HL-60 (cell line): Measurements from ENCODE around the gene C9orf72.

Experiments
- DNase-seq, 2 experiments: peaks; one replicate each; pipeline ENCODE4 v3.0.0-alpha.2; 2010 to 2020; ENCODE audit warnings: low read depth in 1 of 2, low spot score in 1 of 2
- H3K27ac ChIP-seq: fragments of 250-450 bp; sonication (Bioruptor Pico); replicated peaks from 2 replicates; pipeline ENCODE4 v1.5.1; 2020; ENCODE audit warnings: mild to moderate bottlenecking, moderate library complexity
- H3K27me3 ChIP-seq: fragments of 250-450 bp; sonication (Bioruptor Pico); 2 replicates; pipeline ENCODE4 v1.5.1; 2021; ENCODE audit warnings: mild to moderate bottlenecking, moderate library complexity; ENCODE audit not compliant: insufficient read depth, poor library complexity, severe bottlenecking
- H3K4me3 ChIP-seq: replicated peaks from 2 replicates; pipeline ENCODE4 v1.5.1; 2011; ENCODE audit warnings: mild to moderate bottlenecking, control low read depth, low read length; ENCODE audit not compliant: insufficient read depth
- CTCF ChIP-seq: IDR thresholded peaks from one replicate; pipeline ENCODE4 v1.5.1; 2011; ENCODE audit warnings: low read length, control low read depth, inconsistent platforms; ENCODE audit not compliant: insufficient read depth
- GABPA ChIP-seq: IDR thresholded peaks from 2 replicates; pipeline ENCODE4 v1.6.1; 2012; ENCODE audit warnings: low read depth
- POLR2AphosphoS5 ChIP-seq: IDR thresholded peaks from 2 replicates; pipeline ENCODE4 v1.6.1; 2012; ENCODE audit warnings: low read depth
- SPI1 ChIP-seq: IDR thresholded peaks from 2 replicates; pipeline ENCODE4 v1.6.1; 2012; ENCODE audit warnings: low read depth, mild to moderate bottlenecking, borderline replicate concordance
- TF ChIP-seq, protein P1 (sequence below): IDR thresholded peaks from 2 replicates; pipeline ENCODE4 v1.6.1; 2012; ENCODE audit warnings: low read depth; ENCODE audit not compliant: insufficient replicate concordance

The C9orf72 gene

GRCh38 chr9:27563738-27564430, 9.4 kb downstream of the C9orf72 start:
- no peak overlapping the region for H3K4me3 ChIP-seq
- H3K27ac ChIP-seq, result no peak overlapping the region
- TF ChIP-seq GABPA (no peak), CTCF (no peak), POLR2AphosphoS5 (no peak), SPI1 (no peak)
- TF ChIP-seq, protein P1, sequence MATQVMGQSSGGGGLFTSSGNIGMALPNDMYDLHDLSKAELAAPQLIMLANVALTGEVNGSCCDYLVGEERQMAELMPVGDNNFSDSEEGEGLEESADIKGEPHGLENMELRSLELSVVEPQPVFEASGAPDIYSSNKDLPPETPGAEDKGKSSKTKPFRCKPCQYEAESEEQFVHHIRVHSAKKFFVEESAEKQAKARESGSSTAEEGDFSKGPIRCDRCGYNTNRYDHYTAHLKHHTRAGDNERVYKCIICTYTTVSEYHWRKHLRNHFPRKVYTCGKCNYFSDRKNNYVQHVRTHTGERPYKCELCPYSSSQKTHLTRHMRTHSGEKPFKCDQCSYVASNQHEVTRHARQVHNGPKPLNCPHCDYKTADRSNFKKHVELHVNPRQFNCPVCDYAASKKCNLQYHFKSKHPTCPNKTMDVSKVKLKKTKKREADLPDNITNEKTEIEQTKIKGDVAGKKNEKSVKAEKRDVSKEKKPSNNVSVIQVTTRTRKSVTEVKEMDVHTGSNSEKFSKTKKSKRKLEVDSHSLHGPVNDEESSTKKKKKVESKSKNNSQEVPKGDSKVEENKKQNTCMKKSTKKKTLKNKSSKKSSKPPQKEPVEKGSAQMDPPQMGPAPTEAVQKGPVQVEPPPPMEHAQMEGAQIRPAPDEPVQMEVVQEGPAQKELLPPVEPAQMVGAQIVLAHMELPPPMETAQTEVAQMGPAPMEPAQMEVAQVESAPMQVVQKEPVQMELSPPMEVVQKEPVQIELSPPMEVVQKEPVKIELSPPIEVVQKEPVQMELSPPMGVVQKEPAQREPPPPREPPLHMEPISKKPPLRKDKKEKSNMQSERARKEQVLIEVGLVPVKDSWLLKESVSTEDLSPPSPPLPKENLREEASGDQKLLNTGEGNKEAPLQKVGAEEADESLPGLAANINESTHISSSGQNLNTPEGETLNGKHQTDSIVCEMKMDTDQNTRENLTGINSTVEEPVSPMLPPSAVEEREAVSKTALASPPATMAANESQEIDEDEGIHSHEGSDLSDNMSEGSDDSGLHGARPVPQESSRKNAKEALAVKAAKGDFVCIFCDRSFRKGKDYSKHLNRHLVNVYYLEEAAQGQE, result no peak
- DNase-seq, result no peak
- no peaks in the 10 kb centered on the region for H3K27me3 ChIP-seq

DNA sequence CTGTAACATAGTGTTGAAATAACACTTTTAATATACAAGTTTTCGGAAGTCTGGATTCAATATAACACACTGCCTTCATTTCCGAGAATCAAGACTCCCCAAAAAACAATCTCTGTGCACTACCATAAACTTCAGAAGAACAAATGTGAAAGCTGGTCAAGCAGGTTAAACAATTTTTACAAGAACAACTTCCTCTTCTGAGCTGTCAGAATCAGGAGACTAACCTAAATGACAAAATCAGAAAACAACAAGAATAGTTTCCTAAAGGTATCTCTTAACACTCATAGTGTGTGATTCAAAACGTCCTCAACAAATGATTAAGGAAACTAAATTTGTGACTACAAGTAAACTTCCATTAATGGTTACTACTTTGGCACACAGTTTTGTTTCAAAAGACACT, 11.6 kb downstream of the C9orf72 start:
- H3K27ac ChIP-seq, result no peak overlapping the region
- TF ChIP-seq, protein P1, result no peak
- no peak for TF ChIP-seq GABPA
- no peak for TF ChIP-seq CTCF
- TF ChIP-seq SPI1, result no peak
- no peak for TF ChIP-seq POLR2AphosphoS5
- no peaks in the 10 kb centered on the region for H3K27me3 ChIP-seq
- H3K4me3 ChIP-seq, result no peak overlapping the region
- DNase-seq, result no peak

- Histone ChIP-seq H3K27me3 (no peaks in the 10 kb centered on the region), H3K4me3 (no peak overlapping the region), H3K27ac (no peak overlapping the region)
- no peak for TF ChIP-seq CTCF
- no peak for TF ChIP-seq GABPA
- TF ChIP-seq SPI1, result no peak
- TF ChIP-seq, protein P1, result no peak
- no peak for TF ChIP-seq POLR2AphosphoS5
- DNase-seq, result no peak
Measured at GRCh38 chr9:27560457-27560856, 12.8 kb downstream of the C9orf72 start.
